ENCODE data around the gene KAT6B. TPM values are rescaled to one million over a fixed set of nuclear protein-coding genes. Genes with fewer than 3 reads are reported as not detected.

Gene KAT6B
- total and polyA plus RNA-seq, 8 donors, result 3.7 to 109 (median 34.3) TPM

- peaks cover 17 to 74% (median 43%) of the 10 kb centered on the region in 4 donors for H3K4me1 ChIP-seq
- intact Hi-C loops (cut with DNase I; ENCODE audit: low total_unique reads), result no loop called here
- no peaks in the 10 kb centered on the region for H3K27me3 ChIP-seq
- WGBS, 5 donors, result 77 to 94% (median 91%) methylated on average over 1 of the region's 1 CpG
- TF ChIP-seq EP300 (IDR thresholded peaks at IDR 0.05) (no peak), POLR2A (IDR thresholded peaks at IDR 0.05) (no peak), POLR2AphosphoS5 (IDR thresholded peaks at IDR 0.05) (no peak)
- TF ChIP-seq, protein P1, sequence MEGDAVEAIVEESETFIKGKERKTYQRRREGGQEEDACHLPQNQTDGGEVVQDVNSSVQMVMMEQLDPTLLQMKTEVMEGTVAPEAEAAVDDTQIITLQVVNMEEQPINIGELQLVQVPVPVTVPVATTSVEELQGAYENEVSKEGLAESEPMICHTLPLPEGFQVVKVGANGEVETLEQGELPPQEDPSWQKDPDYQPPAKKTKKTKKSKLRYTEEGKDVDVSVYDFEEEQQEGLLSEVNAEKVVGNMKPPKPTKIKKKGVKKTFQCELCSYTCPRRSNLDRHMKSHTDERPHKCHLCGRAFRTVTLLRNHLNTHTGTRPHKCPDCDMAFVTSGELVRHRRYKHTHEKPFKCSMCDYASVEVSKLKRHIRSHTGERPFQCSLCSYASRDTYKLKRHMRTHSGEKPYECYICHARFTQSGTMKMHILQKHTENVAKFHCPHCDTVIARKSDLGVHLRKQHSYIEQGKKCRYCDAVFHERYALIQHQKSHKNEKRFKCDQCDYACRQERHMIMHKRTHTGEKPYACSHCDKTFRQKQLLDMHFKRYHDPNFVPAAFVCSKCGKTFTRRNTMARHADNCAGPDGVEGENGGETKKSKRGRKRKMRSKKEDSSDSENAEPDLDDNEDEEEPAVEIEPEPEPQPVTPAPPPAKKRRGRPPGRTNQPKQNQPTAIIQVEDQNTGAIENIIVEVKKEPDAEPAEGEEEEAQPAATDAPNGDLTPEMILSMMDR (IDR thresholded peaks at IDR 0.05), result no peak
- no peak overlapping the region for H3K4me3 ChIP-seq
- H3K36me3 ChIP-seq, result no peaks in the 10 kb centered on the region
- H3K27ac ChIP-seq, result no peak overlapping the region
- DNase-seq, result no peak
- no peaks in the 10 kb centered on the region for H3K9me3 ChIP-seq
These were observed 33.1 kb downstream of the KAT6B start for GRCh38 chr10:74859546-74859945.

GRCh38 chr10:74862625-74863024 lies 36.2 kb downstream of the KAT6B start:
- DNase-seq, result no peak
- no peak overlapping the region for H3K27ac ChIP-seq
- H3K9me3 ChIP-seq, result no peaks in the 10 kb centered on the region
- WGBS, 5 donors, result 83 to 88% (median 87%) methylated on average over 7 of the region's 7 CpGs
- no peak overlapping the region for H3K4me3 ChIP-seq
- H3K36me3 ChIP-seq, result no peaks in the 10 kb centered on the region
- H3K4me1 ChIP-seq, result peaks cover 9 to 75% (median 37%) of the 10 kb centered on the region in 4 donors
- TF ChIP-seq POLR2A (IDR thresholded peaks at IDR 0.05), result no peak
- TF ChIP-seq, protein P1 (IDR thresholded peaks at IDR 0.05), result no peak
- no peak for TF ChIP-seq POLR2AphosphoS5 (IDR thresholded peaks at IDR 0.05)
- TF ChIP-seq EP300 (IDR thresholded peaks at IDR 0.05), result no peak
- no peaks in the 10 kb centered on the region for H3K27me3 ChIP-seq
- intact Hi-C loops (cut with DNase I; ENCODE audit: low total_unique reads), result no loop called here

GRCh38 chr10:74863551-74863950 lies 37.2 kb downstream of the KAT6B start:
- DNase-seq, result no peak
- intact Hi-C loops (cut with DNase I; ENCODE audit: low total_unique reads), result no loop called here
- Histone ChIP-seq H3K4me3 (no peak overlapping the region), H3K4me1 (peaks cover 9 to 84% (median 38%) of the 10 kb centered on the region in 4 donors), H3K36me3 (no peaks in the 10 kb centered on the region), H3K9me3 (no peaks in the 10 kb centered on the region), H3K27me3 (no peaks in the 10 kb centered on the region), H3K27ac (no peak overlapping the region)
- TF ChIP-seq EP300 (IDR thresholded peaks at IDR 0.05), result no peak
- TF ChIP-seq POLR2A (IDR thresholded peaks at IDR 0.05), result no peak
- 28 to 68% (median 51%) methylated on average over 2 of the region's 2 CpGs for WGBS, 5 donors

DNA sequence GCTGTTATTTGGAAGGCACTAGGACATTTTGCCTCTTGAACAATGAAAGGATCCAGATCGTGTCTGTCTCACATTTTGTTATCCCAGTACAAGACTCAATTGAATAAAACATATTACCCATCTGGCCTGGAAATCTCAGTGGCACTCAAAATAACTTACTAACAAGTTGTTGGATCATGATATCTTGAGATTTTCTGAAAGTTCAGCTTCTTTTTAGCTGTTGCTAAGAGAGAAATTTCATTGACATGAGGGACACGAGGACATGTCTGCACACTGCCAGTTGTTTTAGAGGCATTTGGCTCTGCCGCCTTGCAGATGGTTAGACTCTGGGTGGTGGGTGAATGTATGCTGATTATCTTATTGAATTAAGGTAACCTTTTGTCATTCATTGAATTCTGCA lies 41.0 kb downstream of the KAT6B start:
- WGBS, 5 donors, result 79 to 90% (median 85%) methylated on average over 3 of the region's 3 CpGs
- intact Hi-C loops (cut with DNase I; ENCODE audit: low total_unique reads), result no loop called here
- H3K4me1 ChIP-seq, result peaks cover 15 to 75% (median 33%) of the 10 kb centered on the region in 4 donors
- DNase-seq, result no peak
- no peak overlapping the region for H3K4me3 ChIP-seq
- no peaks in the 10 kb centered on the region for H3K9me3 ChIP-seq
- no peaks in the 10 kb centered on the region for H3K27me3 ChIP-seq
- no peak overlapping the region for H3K27ac ChIP-seq
- no peak for TF ChIP-seq EP300 (IDR thresholded peaks at IDR 0.05)
- TF ChIP-seq POLR2AphosphoS5 (IDR thresholded peaks at IDR 0.05), result no peak
- no peak for TF ChIP-seq POLR2A (IDR thresholded peaks at IDR 0.05)
- H3K36me3 ChIP-seq, result no peaks in the 10 kb centered on the region

GRCh38 chr10:74868392-74868977 lies 42.1 kb downstream of the KAT6B start:
- Histone ChIP-seq H3K4me1 (peaks cover 10 to 74% (median 29%) of the 10 kb centered on the region in 4 donors), H3K27me3 (no peaks in the 10 kb centered on the region), H3K36me3 (no peaks in the 10 kb centered on the region), H3K4me3 (no peak overlapping the region), H3K9me3 (no peaks in the 10 kb centered on the region), H3K27ac (no peak overlapping the region)
- intact Hi-C loops (cut with DNase I; ENCODE audit: low total_unique reads), result no loop called here
- 77 to 94% (median 87%) methylated on average over 3 of the region's 3 CpGs for WGBS, 5 donors
- no peak for TF ChIP-seq POLR2A (IDR thresholded peaks at IDR 0.05)
- TF ChIP-seq POLR2AphosphoS5 (IDR thresholded peaks at IDR 0.05), result no peak
- no peak for TF ChIP-seq EP300 (IDR thresholded peaks at IDR 0.05)
- TF ChIP-seq, protein P1 (IDR thresholded peaks at IDR 0.05), result no peak
- DNase-seq, result no peak

Measured in stomach (tissue), 9 donors.